Activated B cell treated with CpG ODN at 0.5 μM for 24 hours (primary cell): ENCODE results near the gene CCDC90B. TPM values are rescaled to one million over a fixed set of nuclear protein-coding genes. Genes with fewer than 3 reads are reported as not detected.

ENCODE experiments used
- ATAC-seq: fragments of 200-7000 bp; cut with Tn5 transposase; one replicate; pipeline ENCODE4 v1.10.0; 2021; ENCODE audit warnings: low read depth, mild to moderate bottlenecking, moderate library complexity
- CTCF ChIA-PET: fragments of 350-600 bp; sonication (Branson Sonifier 250); formaldehyde crosslinking; loops from one replicate; lab custom pipeline; 2021; ENCODE audit warnings: antibody characterized with exemption; lab: Charles Lee
- POLR2A ChIA-PET: fragments of 350-600 bp; sonication (Branson Sonifier 250); formaldehyde crosslinking; loops from one replicate; lab custom pipeline; 2021; ENCODE audit warnings: antibody characterized with exemption; lab: Charles Lee
- DNase-seq: peaks from one replicate; pipeline ENCODE4 v3.0.0; 2022
- H3K27ac Mint-ChIP-seq: one replicate; pipeline ENCODE4 v1.8.0; 2020; ENCODE audit warnings: mixed read lengths
- H3K27me3 Mint-ChIP-seq: one replicate; pipeline ENCODE4 v1.8.0; 2021; ENCODE audit warnings: mixed read lengths
- H3K36me3 Mint-ChIP-seq: one replicate; pipeline ENCODE4 v1.8.0; 2021; ENCODE audit warnings: low read depth, mixed read lengths
- H3K4me1 Mint-ChIP-seq: one replicate; pipeline ENCODE4 v1.8.0; 2021; ENCODE audit warnings: mixed read lengths
- H3K4me3 Mint-ChIP-seq: one replicate; pipeline ENCODE4 v1.8.0; 2020; ENCODE audit warnings: mild to moderate bottlenecking, mixed read lengths
- H3K9me3 Mint-ChIP-seq: one replicate; pipeline ENCODE4 v1.8.0; 2020; ENCODE audit warnings: mixed read lengths
- intact Hi-C: fragments of 100-400 bp; cut with micrococcal nuclease; formaldehyde crosslinking; loops from one replicate; pipeline ENCODE4 v1.15.1; 2024
- total RNA-seq: library from RNA; stranded (reverse); gene quantifications from 2 replicates; pipeline ENCODE4 v1.2.3, GENCODE V29; 2022
- TF ChIP-seq, protein P1 (sequence below): fragments of 200-600 bp; IDR thresholded peaks from one replicate; pipeline ENCODE4 v1.8.0; 2022; ENCODE audit warnings: antibody characterized with exemption, mild to moderate bottlenecking

Gene CCDC90B, protein sequence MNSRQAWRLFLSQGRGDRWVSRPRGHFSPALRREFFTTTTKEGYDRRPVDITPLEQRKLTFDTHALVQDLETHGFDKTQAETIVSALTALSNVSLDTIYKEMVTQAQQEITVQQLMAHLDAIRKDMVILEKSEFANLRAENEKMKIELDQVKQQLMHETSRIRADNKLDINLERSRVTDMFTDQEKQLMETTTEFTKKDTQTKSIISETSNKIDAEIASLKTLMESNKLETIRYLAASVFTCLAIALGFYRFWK
- total RNA-seq = 25.8 and 29.2 TPM in 2 replicates

DNA sequence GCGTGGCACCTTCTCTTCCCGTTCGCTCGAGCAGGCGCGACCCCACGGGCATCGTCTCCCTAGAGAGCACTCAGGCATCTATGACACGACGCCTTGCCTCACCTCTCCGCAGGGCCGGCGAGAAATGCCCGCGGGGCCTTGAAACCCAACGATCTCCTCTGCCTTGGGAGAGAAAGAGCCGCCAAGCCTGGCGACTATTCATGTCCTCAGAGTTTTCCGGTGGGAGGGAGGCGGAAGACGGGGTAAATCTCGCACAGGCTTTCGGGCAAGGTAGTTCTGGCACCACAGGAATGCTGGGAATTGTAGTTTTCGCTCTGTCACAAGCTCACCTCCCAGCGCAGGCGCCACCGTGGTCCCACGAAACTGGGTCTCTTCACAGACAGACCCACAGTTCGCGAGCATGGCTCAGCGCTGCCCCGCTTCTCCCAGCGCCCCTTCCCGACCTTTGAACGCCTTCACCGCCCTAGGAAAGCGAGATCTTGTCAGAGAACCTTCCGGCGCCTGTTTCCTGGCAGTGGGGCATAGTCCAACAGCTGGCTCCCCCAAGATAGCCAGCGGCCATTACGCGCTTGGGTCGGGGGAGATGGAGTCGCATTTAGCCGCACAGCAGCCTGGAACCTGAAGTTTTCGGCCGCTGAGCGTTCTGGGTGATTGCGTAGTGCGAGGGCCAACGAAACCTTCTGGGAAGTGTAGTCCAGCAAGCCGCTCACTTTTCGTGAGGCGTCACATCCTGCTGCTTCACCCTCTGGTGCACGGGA, at the start of gene CCDC90B:
Gene CCDC90B, minus strand, starts transcription at position 597 of the 758 bp plus-strand sequence. Its CDS starts 395 bp downstream, at position 202.
- Mint-ChIP-seq H3K9me3 (no peaks in the 10 kb centered on the region), H3K27me3 (no peaks in the 10 kb centered on the region), H3K27ac (peak within 1 kb of the TSS; percentile 100), H3K36me3 (peaks cover 15% of the 10 kb centered on the region), H3K4me3 (peak within 1 kb of the TSS; percentile 99), H3K4me1 (peaks cover 61% of the 10 kb centered on the region)
- ChIA-PET POLR2A (interaction anchor here (0.9 to 2.6 kb wide), 13 partner anchors 10 to 439 kb away, joined by 3 to 31 read pairs (median 5); partner anchors contain the start of genes ANKRD42, DDIAS, PCF11 and PRCP), CTCF (interaction anchor here (1.1 to 1.5 kb wide), 2 partner anchors 385 to 438 kb away, joined by 3 to 7 read pairs; partner anchors contain the start of genes DDIAS and PRCP)
- intact Hi-C loops = loop anchor here (1.0 to 2.0 kb wide), 5 partner anchors 93 to 385 kb away; partner anchors contain the start of genes ANKRD42 and DDIAS
- TF ChIP-seq, protein P1, sequence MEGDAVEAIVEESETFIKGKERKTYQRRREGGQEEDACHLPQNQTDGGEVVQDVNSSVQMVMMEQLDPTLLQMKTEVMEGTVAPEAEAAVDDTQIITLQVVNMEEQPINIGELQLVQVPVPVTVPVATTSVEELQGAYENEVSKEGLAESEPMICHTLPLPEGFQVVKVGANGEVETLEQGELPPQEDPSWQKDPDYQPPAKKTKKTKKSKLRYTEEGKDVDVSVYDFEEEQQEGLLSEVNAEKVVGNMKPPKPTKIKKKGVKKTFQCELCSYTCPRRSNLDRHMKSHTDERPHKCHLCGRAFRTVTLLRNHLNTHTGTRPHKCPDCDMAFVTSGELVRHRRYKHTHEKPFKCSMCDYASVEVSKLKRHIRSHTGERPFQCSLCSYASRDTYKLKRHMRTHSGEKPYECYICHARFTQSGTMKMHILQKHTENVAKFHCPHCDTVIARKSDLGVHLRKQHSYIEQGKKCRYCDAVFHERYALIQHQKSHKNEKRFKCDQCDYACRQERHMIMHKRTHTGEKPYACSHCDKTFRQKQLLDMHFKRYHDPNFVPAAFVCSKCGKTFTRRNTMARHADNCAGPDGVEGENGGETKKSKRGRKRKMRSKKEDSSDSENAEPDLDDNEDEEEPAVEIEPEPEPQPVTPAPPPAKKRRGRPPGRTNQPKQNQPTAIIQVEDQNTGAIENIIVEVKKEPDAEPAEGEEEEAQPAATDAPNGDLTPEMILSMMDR = no peak
- ATAC-seq (peak; percentile 88), DNase-seq (peak; percentile 86)

DNA sequence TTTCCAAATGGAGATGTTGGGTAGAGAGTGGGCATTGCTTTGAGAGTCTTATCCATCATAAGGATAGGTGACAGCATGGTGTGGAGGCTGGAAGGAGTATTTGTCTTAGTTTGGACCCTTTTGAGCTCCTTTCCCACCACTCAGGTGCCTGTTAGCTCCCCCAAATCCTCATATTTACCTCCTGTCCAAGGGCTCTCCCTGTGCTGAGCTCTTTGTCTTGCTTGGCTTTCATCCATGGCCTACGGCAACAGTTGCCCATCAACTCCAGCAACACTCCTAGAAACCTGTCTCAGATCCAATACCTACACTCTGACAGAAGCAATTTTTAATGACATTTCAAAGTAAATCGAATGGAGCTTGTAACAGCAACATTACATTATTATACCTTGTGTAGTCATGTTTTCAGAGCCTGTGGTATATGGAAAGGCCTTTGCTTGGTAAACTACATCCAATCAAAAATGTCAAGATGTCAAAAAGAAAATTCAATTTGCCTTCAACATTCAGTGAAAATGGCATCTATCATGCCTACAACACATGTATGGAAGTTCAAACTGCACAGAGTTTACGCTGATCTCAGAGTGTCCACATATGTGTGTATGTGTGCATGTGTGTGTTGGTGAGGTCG, 49.4 kb upstream of the CCDC90B start:
- DNase-seq (no peak), ATAC-seq (no peak)
- Mint-ChIP-seq H3K4me3 (no peak overlapping the region), H3K27ac (no peak overlapping the region), H3K27me3 (no peaks in the 10 kb centered on the region), H3K9me3 (no peaks in the 10 kb centered on the region), H3K4me1 (no peaks in the 10 kb centered on the region), H3K36me3 (no peaks in the 10 kb centered on the region)
- CTCF ChIA-PET = no interaction called here
- POLR2A ChIA-PET = no interaction called here
- intact Hi-C loops = no loop called here
- TF ChIP-seq, protein P1 = no peak

DNA sequence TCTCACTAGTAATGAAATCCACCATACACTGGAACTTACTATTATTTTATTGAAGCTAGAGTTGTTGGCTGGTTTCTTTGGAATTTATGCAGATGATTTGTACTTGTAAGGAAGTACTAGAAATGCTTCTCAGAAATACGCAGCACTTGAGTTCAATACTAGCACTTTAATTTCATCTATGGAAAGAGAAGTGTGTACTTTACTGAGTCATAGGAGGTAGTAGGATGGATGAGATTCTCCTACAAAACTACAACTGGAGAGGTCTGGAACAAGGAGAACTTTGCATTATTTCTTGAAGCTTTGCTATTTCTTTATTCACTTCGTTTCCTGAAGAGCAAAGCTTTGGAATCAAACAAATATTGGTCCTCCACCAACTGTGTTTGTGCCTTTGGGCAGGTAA, 44.1 kb upstream of the CCDC90B start:
- H3K36me3 Mint-ChIP-seq = no peaks in the 10 kb centered on the region
- ChIA-PET POLR2A (no interaction called here), CTCF (no interaction called here)
- H3K4me1 Mint-ChIP-seq = no peaks in the 10 kb centered on the region
- no peak for ATAC-seq
- peaks cover 12% of the 10 kb centered on the region for H3K27me3 Mint-ChIP-seq
- DNase-seq = no peak
- peaks cover 6% of the 10 kb centered on the region for H3K9me3 Mint-ChIP-seq
- H3K27ac Mint-ChIP-seq = no peak overlapping the region
- intact Hi-C loops = no loop called here
- H3K4me3 Mint-ChIP-seq = no peak overlapping the region
- TF ChIP-seq, protein P1 = no peak

DNA sequence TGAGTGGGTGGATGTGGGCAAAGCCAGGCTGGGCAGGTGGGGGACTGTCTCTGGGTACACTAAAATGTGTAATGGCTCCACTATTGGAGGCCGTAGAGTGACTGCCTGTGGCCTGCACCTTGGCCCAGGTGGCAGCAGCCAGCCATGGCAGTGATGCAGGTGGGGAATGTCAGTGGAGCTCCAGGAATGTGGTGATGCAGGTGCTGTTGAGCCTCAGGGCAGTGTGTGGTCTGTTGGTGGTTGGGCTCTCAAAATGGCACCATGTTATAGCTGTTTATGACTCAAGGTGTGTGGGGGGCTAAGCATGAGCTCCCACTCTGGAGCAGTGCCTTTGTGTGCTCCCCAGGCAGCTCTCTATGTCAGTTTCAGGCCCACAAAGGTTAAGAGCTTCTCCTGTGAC, 40.2 kb upstream of the CCDC90B start:
- TF ChIP-seq, protein P1 = no peak
- POLR2A ChIA-PET = no interaction called here
- H3K36me3 Mint-ChIP-seq = no peaks in the 10 kb centered on the region
- H3K9me3 Mint-ChIP-seq = peaks cover 6% of the 10 kb centered on the region
- no peaks in the 10 kb centered on the region for H3K4me1 Mint-ChIP-seq
- CTCF ChIA-PET = no interaction called here
- ATAC-seq = no peak
- H3K4me3 Mint-ChIP-seq = no peak overlapping the region
- no peak for DNase-seq
- H3K27me3 Mint-ChIP-seq = peaks cover 29% of the 10 kb centered on the region
- no peak overlapping the region for H3K27ac Mint-ChIP-seq
- intact Hi-C loops = no loop called here

DNA sequence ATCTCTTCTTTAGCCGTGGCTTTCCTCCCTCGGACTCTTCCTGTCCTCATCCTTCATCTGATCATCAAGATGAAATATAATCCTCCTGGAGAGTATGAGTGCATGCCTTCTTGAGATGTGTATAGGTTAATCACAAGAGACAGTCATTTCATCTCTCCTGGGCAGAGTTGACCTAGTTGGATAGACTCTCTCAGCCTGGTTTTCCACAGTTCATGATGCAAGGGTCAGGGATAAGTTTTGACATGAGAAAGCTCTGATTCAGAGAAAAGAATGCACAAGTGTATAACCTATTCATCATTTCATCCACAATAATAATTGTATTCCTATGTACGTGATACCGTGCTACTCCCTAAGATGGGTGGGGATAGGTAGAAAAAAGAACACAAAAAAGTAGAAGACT, 33.2 kb upstream of the CCDC90B start:
- Mint-ChIP-seq H3K36me3 (no peaks in the 10 kb centered on the region), H3K4me3 (no peak overlapping the region), H3K9me3 (no peaks in the 10 kb centered on the region), H3K4me1 (no peaks in the 10 kb centered on the region), H3K27me3 (peaks cover 19% of the 10 kb centered on the region), H3K27ac (no peak overlapping the region)
- DNase-seq (no peak), ATAC-seq (no peak)
- intact Hi-C loops = no loop called here
- ChIA-PET CTCF (no interaction called here), POLR2A (no interaction called here)
- TF ChIP-seq, protein P1 = no peak
